Osteoblast (primary cell): ENCODE results near the gene MAPK14. TPM values are rescaled to one million over a fixed set of nuclear protein-coding genes. Genes with fewer than 3 reads are reported as not detected.

Source experiments
- DNase-seq: peaks from one replicate; pipeline ENCODE4 v3.0.0; 2011; ENCODE audit warnings: low spot score, mixed read lengths; ENCODE audit not compliant: insufficient read length; ENCODE audit errors: missing footprints
- H2AFZ ChIP-seq: 2 replicates; pipeline ENCODE4 v1.6.0; 2011; ENCODE audit warnings: mild to moderate bottlenecking, low read length
- H3K27ac ChIP-seq: 2 replicates; pipeline ENCODE4 v1.5.1; 2011; ENCODE audit warnings: mild to moderate bottlenecking, low read depth, low read length, moderate library complexity
- H3K27me3 ChIP-seq: 2 replicates; pipeline ENCODE4 v1.6.0; 2012; ENCODE audit warnings: mild to moderate bottlenecking, control low read depth, inconsistent platforms, low read length, moderate library complexity; ENCODE audit not compliant: insufficient read depth
- H3K36me3 ChIP-seq: 2 replicates; pipeline ENCODE4 v1.5.1; 2011; ENCODE audit warnings: mild to moderate bottlenecking, low read length, control low read depth, moderate library complexity; ENCODE audit not compliant: insufficient read depth
- H3K4me1 ChIP-seq: 2 replicates; pipeline ENCODE4 v1.5.1; 2011; ENCODE audit warnings: mild to moderate bottlenecking, low read length, control low read depth, moderate library complexity; ENCODE audit not compliant: insufficient read depth
- H3K4me2 ChIP-seq: 2 replicates; pipeline ENCODE4 v1.6.0; 2011; ENCODE audit warnings: mild to moderate bottlenecking, low read length; ENCODE audit not compliant: insufficient read depth
- H3K4me3 ChIP-seq: fragments of 200-600 bp; sonication (generic); 3 replicates; pipeline ENCODE4 v1.5.1; 2012; ENCODE audit warnings: mild to moderate bottlenecking, low read length, inconsistent platforms; ENCODE audit not compliant: insufficient read depth
- H3K79me2 ChIP-seq: 2 replicates; pipeline ENCODE4 v1.6.0; 2012; ENCODE audit warnings: mild to moderate bottlenecking, low read length, control low read depth, inconsistent platforms; ENCODE audit not compliant: insufficient read depth
- H3K9me3 ChIP-seq: 2 replicates; pipeline ENCODE4 v1.5.1; 2011; ENCODE audit warnings: low read depth, low read length, control low read depth
- H4K20me1 ChIP-seq: 2 replicates; pipeline ENCODE4 v1.6.0; 2012; ENCODE audit warnings: mild to moderate bottlenecking, low read length, control low read depth; ENCODE audit not compliant: insufficient read depth
- total RNA-seq: library from RNA; depleted of rRNA; stranded (reverse); fragments of >200 nt; gene quantifications from 2 replicates; pipeline ENCODE4 v1.2.3, GENCODE V29; 2012
- TF ChIP-seq, protein P1 (sequence below): IDR thresholded peaks from 2 replicates; pipeline ENCODE4 v1.5.1; 2011; ENCODE audit warnings: mild to moderate bottlenecking, low read depth, low read length, moderate library complexity; ENCODE audit errors: extremely low read depth

Gene MAPK14
- total RNA-seq, 1 donor: 90.5 TPM

DNA sequence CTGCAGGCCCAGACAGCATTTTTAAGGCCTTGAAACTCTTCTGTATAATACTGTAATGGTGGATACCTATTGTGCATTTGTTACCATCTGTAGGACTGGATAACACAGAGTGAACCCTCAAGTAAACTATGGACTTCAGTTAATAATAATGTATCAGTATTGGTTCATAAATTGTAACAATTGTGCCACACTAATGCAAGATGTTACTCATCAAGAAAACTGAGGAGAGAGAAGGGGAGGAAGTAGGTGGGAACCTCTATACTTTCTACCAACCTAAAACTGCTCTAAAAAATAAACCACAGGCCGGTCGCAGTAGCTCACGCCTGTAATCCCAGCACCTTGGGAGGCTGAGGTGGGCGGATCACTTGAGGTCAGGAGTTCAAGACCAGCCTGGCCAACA is 113.5 kb downstream of the MAPK14 start:
- no peaks in the 10 kb centered on the region for H3K27me3 ChIP-seq
- H3K79me2 ChIP-seq: no peaks in the 10 kb centered on the region
- no peak overlapping the region for H2AFZ ChIP-seq
- H3K4me2 ChIP-seq: no peak overlapping the region
- H4K20me1 ChIP-seq: no peaks in the 10 kb centered on the region
- TF ChIP-seq, protein P1, sequence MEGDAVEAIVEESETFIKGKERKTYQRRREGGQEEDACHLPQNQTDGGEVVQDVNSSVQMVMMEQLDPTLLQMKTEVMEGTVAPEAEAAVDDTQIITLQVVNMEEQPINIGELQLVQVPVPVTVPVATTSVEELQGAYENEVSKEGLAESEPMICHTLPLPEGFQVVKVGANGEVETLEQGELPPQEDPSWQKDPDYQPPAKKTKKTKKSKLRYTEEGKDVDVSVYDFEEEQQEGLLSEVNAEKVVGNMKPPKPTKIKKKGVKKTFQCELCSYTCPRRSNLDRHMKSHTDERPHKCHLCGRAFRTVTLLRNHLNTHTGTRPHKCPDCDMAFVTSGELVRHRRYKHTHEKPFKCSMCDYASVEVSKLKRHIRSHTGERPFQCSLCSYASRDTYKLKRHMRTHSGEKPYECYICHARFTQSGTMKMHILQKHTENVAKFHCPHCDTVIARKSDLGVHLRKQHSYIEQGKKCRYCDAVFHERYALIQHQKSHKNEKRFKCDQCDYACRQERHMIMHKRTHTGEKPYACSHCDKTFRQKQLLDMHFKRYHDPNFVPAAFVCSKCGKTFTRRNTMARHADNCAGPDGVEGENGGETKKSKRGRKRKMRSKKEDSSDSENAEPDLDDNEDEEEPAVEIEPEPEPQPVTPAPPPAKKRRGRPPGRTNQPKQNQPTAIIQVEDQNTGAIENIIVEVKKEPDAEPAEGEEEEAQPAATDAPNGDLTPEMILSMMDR: no peak
- H3K4me1 ChIP-seq: no peaks in the 10 kb centered on the region
- no peak overlapping the region for H3K27ac ChIP-seq
- H3K4me3 ChIP-seq: no peak overlapping the region
- no peak for DNase-seq
- peaks cover 7% of the 10 kb centered on the region for H3K36me3 ChIP-seq
- H3K9me3 ChIP-seq: no peaks in the 10 kb centered on the region

DNA sequence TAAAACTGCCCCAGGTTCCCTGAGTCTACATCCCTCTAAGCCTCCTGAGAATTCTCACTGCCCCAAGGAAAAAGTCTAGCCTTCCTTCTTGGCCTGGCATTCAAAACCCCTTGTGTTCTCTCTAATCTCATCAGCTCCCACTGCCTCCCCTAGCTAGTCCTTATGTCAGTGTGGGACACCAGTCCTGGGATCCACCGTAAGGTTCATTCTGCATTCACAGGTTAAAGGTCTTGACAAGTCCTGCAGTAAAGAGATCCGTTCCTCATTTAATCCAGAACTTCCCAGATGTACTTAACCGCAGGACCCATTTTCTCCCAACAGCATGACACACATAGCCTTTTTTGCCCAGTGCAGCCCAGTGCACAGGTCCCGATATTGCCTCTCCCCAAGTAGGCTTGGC is 114.4 kb downstream of the MAPK14 start:
- no peaks in the 10 kb centered on the region for H3K9me3 ChIP-seq
- no peaks in the 10 kb centered on the region for H3K79me2 ChIP-seq
- H3K36me3 ChIP-seq: peaks cover 7% of the 10 kb centered on the region
- no peaks in the 10 kb centered on the region for H3K27me3 ChIP-seq
- TF ChIP-seq, protein P1: no peak
- no peak overlapping the region for H2AFZ ChIP-seq
- H3K4me1 ChIP-seq: no peaks in the 10 kb centered on the region
- DNase-seq: no peak
- no peak overlapping the region for H3K4me3 ChIP-seq
- no peak overlapping the region for H3K4me2 ChIP-seq
- no peak overlapping the region for H3K27ac ChIP-seq
- no peaks in the 10 kb centered on the region for H4K20me1 ChIP-seq

DNA sequence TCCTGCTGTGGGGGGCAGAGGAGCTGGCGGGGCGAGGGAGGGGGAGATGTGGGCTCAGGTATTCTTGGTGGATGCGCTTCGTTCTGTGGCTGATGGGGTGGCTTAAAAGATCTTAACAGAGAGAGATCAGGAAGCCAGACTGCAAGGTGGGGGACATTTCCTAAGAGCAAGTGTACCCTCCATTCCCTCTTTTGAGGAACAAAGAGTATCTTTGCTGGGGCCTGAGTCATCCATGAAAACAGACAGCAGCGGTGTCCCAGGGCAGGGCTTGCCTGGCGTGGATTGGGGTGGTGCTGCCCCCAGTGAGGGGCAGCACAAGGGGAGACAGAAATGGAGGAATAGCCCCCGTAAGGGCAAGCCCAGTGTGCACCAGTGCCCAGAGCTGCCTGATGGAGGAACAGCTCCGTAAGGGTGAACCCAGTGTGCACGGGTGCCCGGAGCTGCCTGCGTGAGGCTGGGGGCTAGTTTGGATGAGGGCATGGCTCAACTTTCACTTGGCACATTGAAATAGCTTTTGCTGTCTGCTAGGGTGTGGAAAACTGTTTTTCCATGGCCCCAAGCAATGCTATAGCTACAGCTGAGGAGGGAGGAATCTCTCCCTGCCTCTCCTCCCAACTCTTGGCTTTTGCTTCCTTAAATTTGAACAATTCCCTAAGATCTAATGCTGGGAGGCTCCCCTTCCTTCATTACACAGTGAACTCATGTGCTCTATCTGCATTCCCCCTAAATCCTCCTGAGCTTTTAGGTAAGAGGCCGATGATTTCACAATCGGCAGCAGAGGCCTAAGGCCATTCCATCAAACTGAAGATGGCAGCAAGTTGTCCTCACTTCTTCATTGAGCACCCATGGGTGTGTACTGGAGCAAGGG is 115.6 kb downstream of the MAPK14 start:
- no peak overlapping the region for H3K4me2 ChIP-seq
- H3K27me3 ChIP-seq: peaks cover 2% of the 10 kb centered on the region
- no peak for DNase-seq
- no peak overlapping the region for H3K4me3 ChIP-seq
- no peaks in the 10 kb centered on the region for H3K4me1 ChIP-seq
- H4K20me1 ChIP-seq: no peaks in the 10 kb centered on the region
- no peaks in the 10 kb centered on the region for H3K79me2 ChIP-seq
- no peaks in the 10 kb centered on the region for H3K9me3 ChIP-seq
- no peak overlapping the region for H3K27ac ChIP-seq
- H2AFZ ChIP-seq: no peak overlapping the region
- TF ChIP-seq, protein P1: no peak
- peaks cover 2% of the 10 kb centered on the region for H3K36me3 ChIP-seq

DNA sequence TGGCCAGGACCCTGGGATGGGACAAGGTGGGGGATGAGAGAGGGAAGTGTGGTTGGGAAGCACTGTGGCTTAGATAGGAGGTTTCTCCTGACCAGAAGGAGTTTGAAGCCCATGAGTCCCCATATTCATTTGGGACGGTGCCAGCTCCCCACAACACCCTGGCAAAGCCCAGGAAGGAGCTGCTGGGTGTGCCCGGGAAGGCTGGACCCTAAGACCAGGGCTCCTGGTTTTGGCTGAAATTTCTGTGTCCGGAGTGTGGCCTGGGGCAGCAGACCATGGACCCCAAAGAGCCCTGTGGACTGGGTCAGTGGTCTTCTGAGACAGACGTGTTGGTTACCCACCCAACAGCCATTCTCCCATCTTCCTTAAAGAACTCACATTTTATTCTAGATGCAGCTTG is 117.9 kb downstream of the MAPK14 start:
- DNase-seq: peak; percentile 57
- Histone ChIP-seq H4K20me1 (no peaks in the 10 kb centered on the region), H2AFZ (no peak overlapping the region)

More for the DNA sequence above, 117.9 kb downstream of the MAPK14 start:
- no peak overlapping the region for H3K27ac ChIP-seq
- H3K4me3 ChIP-seq: no peak overlapping the region
- no peaks in the 10 kb centered on the region for H3K79me2 ChIP-seq
- no peaks in the 10 kb centered on the region for H3K36me3 ChIP-seq
- H3K9me3 ChIP-seq: no peaks in the 10 kb centered on the region
- TF ChIP-seq, protein P1: no peak
- H3K4me2 ChIP-seq: no peak overlapping the region
- H3K4me1 ChIP-seq: no peaks in the 10 kb centered on the region
- H3K27me3 ChIP-seq: peaks cover 2% of the 10 kb centered on the region
